Tibial nerve (tissue), 4 donors: Measurements from ENCODE around the gene NEDD4.

Experiments used
- CTCF ChIP-seq, 5 experiments: fragments of 200-600 bp in 3 of 5; fragments of 450-650 bp in 2 of 5; sonication (generic) in 3 of 5; IDR thresholded peaks; one replicate each; pipeline ENCODE4 v1.5.1; 2016 to 2019; ENCODE audit warnings: antibody characterized with exemption in 5 of 5, mild to moderate bottlenecking in 3 of 5, moderate library complexity in 2 of 5
- EP300 ChIP-seq, 2 donors: sonication (generic); formaldehyde crosslinking; IDR thresholded peaks; one replicate each; pipeline ENCODE4 v1.6.1; 2017; ENCODE audit warnings: antibody characterized with exemption in 2 of 2, mild to moderate bottlenecking in 1 of 2
- POLR2A ChIP-seq, 2 donors: fragments of 450-650 bp; IDR thresholded peaks; one replicate each; pipeline ENCODE4 v1.6.1; 2017; ENCODE audit warnings: antibody characterized with exemption in 2 of 2, mild to moderate bottlenecking in 2 of 2, moderate library complexity in 2 of 2

GRCh38 chr15:55778932-55779331 lies 214.5 kb downstream of the NEDD4 start:
- TF ChIP-seq EP300 (IDR thresholded peaks at IDR 0.05) (no peak), CTCF (IDR thresholded peaks at IDR 0.05) (no peak), POLR2A (IDR thresholded peaks at IDR 0.05) (no peak)
